Activated CD4-positive, alpha-beta T cell treated with anti-CD3 and anti-CD28 coated beads for 36 hours (primary cell): ENCODE measurements around the gene SPIN1. TPM values are rescaled to one million over a fixed set of nuclear protein-coding genes. Genes with fewer than 3 reads are reported as not detected.
"Not testable (repeated sequence)": the region's sequence is repeated elsewhere in the genome, so short reads cannot be mapped to it uniquely, and the experiment has no call there.

Experiments
- ATAC-seq: fragments of 200-7000 bp; cut with Tn5 transposase; one replicate; pipeline ENCODE4 v1.10.0; 2021; ENCODE audit warnings: mild to moderate bottlenecking, moderate library complexity
- CTCF ChIA-PET: fragments of 350-600 bp; sonication (Branson Sonifier 250); formaldehyde crosslinking; loops from one replicate; lab custom pipeline; 2021; ENCODE audit warnings: antibody characterized with exemption; lab: Charles Lee
- POLR2A ChIA-PET: fragments of 350-600 bp; sonication (Branson Sonifier 250); formaldehyde crosslinking; loops from one replicate; lab custom pipeline; 2021; ENCODE audit warnings: antibody characterized with exemption, inconsistent platforms; lab: Charles Lee
- DNase-seq: peaks from one replicate; pipeline ENCODE4 v3.0.0-alpha.2; 2020
- H3K27ac Mint-ChIP-seq: one replicate; pipeline ENCODE4 v1.8.0; 2021; ENCODE audit warnings: mixed read lengths
- H3K27me3 Mint-ChIP-seq: one replicate; pipeline ENCODE4 v1.8.0; 2021; ENCODE audit warnings: mixed read lengths
- H3K36me3 Mint-ChIP-seq: one replicate; pipeline ENCODE4 v1.8.0; 2021; ENCODE audit warnings: low read depth, mixed read lengths
- H3K4me1 Mint-ChIP-seq: one replicate; pipeline ENCODE4 v1.8.0; 2021; ENCODE audit warnings: mixed read lengths
- H3K4me3 Mint-ChIP-seq: one replicate; pipeline ENCODE4 v1.8.0; 2021; ENCODE audit warnings: mild to moderate bottlenecking, moderate library complexity, mixed read lengths
- H3K9me3 Mint-ChIP-seq: one replicate; pipeline ENCODE4 v1.8.0; 2021; ENCODE audit warnings: low read depth, mixed read lengths
- intact Hi-C, 2 experiments: fragments of 100-400 bp; cut with DNase I in 1 of 2; cut with micrococcal nuclease in 1 of 2; formaldehyde crosslinking; loops; one replicate each; pipeline versions ENCODE4 v1.14.2 to v1.15.1; 2022 to 2024; cut with DNase I, micrococcal nuclease
- total RNA-seq, 2 experiments: library from RNA; stranded (reverse); gene quantifications; one replicate each; pipeline ENCODE4 v1.2.3, GENCODE V29; 2021

Gene SPIN1
- total RNA-seq, 2 experiments from 2014 or later: 17.9 to 22.1 TPM

GRCh38 chr9:88370346-88370745 lies 17.9 kb upstream of the SPIN1 start:
- ATAC-seq: no peak
- Mint-ChIP-seq H3K4me1 (no peaks in the 10 kb centered on the region), H3K27ac (no peak overlapping the region), H3K36me3 (peaks cover 5% of the 10 kb centered on the region), H3K9me3 (peaks cover 14% of the 10 kb centered on the region), H3K4me3 (no peak overlapping the region), H3K27me3 (peaks cover 2% of the 10 kb centered on the region)
- ChIA-PET POLR2A (no interaction called here), CTCF (no interaction called here)
- no peak for DNase-seq
- intact Hi-C loops: no loop called here

- ATAC-seq (no peak), DNase-seq (no peak)
- Mint-ChIP-seq H3K4me1 (no peaks in the 10 kb centered on the region), H3K27ac (no peak overlapping the region), H3K9me3 (peaks cover 10% of the 10 kb centered on the region), H3K27me3 (peaks cover 2% of the 10 kb centered on the region), H3K36me3 (peaks cover 5% of the 10 kb centered on the region), H3K4me3 (no peak overlapping the region)
- ChIA-PET CTCF (interaction anchor here (0.6 to 0.8 kb wide), 3 partner anchors 15 to 89 kb away, joined by 3 read pairs; no protein-coding TSS in a partner anchor), POLR2A (no interaction called here)
- intact Hi-C loops: no loop called here
Measured at GRCh38 chr9:88372103-88372654, 16.1 kb upstream of the SPIN1 start.

- DNase-seq: no peak
- ChIA-PET POLR2A (no interaction called here), CTCF (no interaction called here)
- intact Hi-C loops: no loop called here
- Mint-ChIP-seq H3K36me3 (peaks cover 4% of the 10 kb centered on the region), H3K4me3 (no peak overlapping the region), H3K9me3 (peaks cover 6% of the 10 kb centered on the region), H3K27ac (no peak overlapping the region), H3K27me3 (peaks cover 2% of the 10 kb centered on the region), H3K4me1 (no peaks in the 10 kb centered on the region)
- ATAC-seq: no peak
Measured at GRCh38 chr9:88373045-88373444, 15.2 kb upstream of the SPIN1 start.

GRCh38 chr9:88378317-88378716 lies 9.9 kb upstream of the SPIN1 start:
- DNase-seq (no peak), ATAC-seq (no peak)
- Mint-ChIP-seq H3K4me1 (no peaks in the 10 kb centered on the region), H3K4me3 (no peak overlapping the region), H3K9me3 (peaks cover 2% of the 10 kb centered on the region), H3K36me3 (no peaks in the 10 kb centered on the region), H3K27me3 (peaks cover 2% of the 10 kb centered on the region), H3K27ac (no peak overlapping the region)
- ChIA-PET CTCF (no interaction called here), POLR2A (no interaction called here)
- intact Hi-C loops: no loop called here

- H3K27me3 Mint-ChIP-seq: no peaks in the 10 kb centered on the region
- H3K36me3 Mint-ChIP-seq: no peaks in the 10 kb centered on the region
- H3K4me1 Mint-ChIP-seq: no peaks in the 10 kb centered on the region
- ChIA-PET CTCF (interaction anchor here (0.6 kb wide), 1 partner anchor 401 kb away, joined by 3 read pairs; no protein-coding TSS in a partner anchor), POLR2A (interaction anchor here (0.6 kb wide), 1 partner anchor 901 kb away, joined by 3 read pairs; no protein-coding TSS in a partner anchor)
- H3K9me3 Mint-ChIP-seq: peaks cover 2% of the 10 kb centered on the region
- intact Hi-C loops: no loop called here
- no peak for ATAC-seq
- H3K4me3 Mint-ChIP-seq: no peak overlapping the region
- no peak for DNase-seq
- H3K27ac Mint-ChIP-seq: no peak overlapping the region
Measured at GRCh38 chr9:88379352-88379751, 8.9 kb upstream of the SPIN1 start.

- no peak overlapping the region for H3K4me3 Mint-ChIP-seq
- ATAC-seq: no peak
- H3K36me3 Mint-ChIP-seq: no peaks in the 10 kb centered on the region
- H3K27me3 Mint-ChIP-seq: no peaks in the 10 kb centered on the region
- no peaks in the 10 kb centered on the region for H3K4me1 Mint-ChIP-seq
- intact Hi-C loops: loop anchor here (10.0 kb wide), 2 partner anchors 205 to 275 kb away; no protein-coding TSS in a partner anchor
- ChIA-PET POLR2A (no interaction called here), CTCF (interaction anchor here (0.5 to 0.9 kb wide), 3 partner anchors 14 to 400 kb away, joined by 3 read pairs; no protein-coding TSS in a partner anchor)
- no peak overlapping the region for H3K27ac Mint-ChIP-seq
- peaks cover 2% of the 10 kb centered on the region for H3K9me3 Mint-ChIP-seq
- no peak for DNase-seq
Measured at GRCh38 chr9:88380118-88380517, 8.1 kb upstream of the SPIN1 start.

GRCh38 chr9:88381322-88381721 lies 6.9 kb upstream of the SPIN1 start:
- H3K36me3 Mint-ChIP-seq, H3K27ac Mint-ChIP-seq, H3K4me1 Mint-ChIP-seq, DNase-seq, CTCF ChIA-PET, POLR2A ChIA-PET, H3K9me3 Mint-ChIP-seq, ATAC-seq, H3K4me3 Mint-ChIP-seq, H3K27me3 Mint-ChIP-seq: not testable (repeated sequence)
- intact Hi-C loops: loop anchor here (10.0 kb wide), 2 partner anchors 207 to 277 kb away; no protein-coding TSS in a partner anchor

- POLR2A ChIA-PET: no interaction called here
- CTCF ChIA-PET: no interaction called here
- Mint-ChIP-seq H3K27me3 (no peaks in the 10 kb centered on the region), H3K27ac (no peak overlapping the region), H3K4me3 (no peak overlapping the region), H3K36me3 (no peaks in the 10 kb centered on the region), H3K9me3 (no peaks in the 10 kb centered on the region), H3K4me1 (peaks cover 13% of the 10 kb centered on the region)
- DNase-seq (no peak), ATAC-seq (no peak)
- intact Hi-C loops: loop anchor here (10.0 kb wide), 2 partner anchors 208 to 278 kb away; no protein-coding TSS in a partner anchor
Measured at GRCh38 chr9:88383176-88383575, 5.1 kb upstream of the SPIN1 start.

- H3K36me3 Mint-ChIP-seq, POLR2A ChIA-PET, H3K27me3 Mint-ChIP-seq, CTCF ChIA-PET, DNase-seq, H3K4me3 Mint-ChIP-seq, ATAC-seq, H3K27ac Mint-ChIP-seq, H3K9me3 Mint-ChIP-seq: not testable (repeated sequence)
- H3K4me1 Mint-ChIP-seq: peaks cover 25% of the 10 kb centered on the region
- intact Hi-C loops: loop anchor here (5.0 to 10.0 kb wide), 3 partner anchors 74 to 281 kb away; no protein-coding TSS in a partner anchor
Measured at GRCh38 chr9:88386137-88386536, 2.1 kb upstream of the SPIN1 start.

GRCh38 chr9:88387036-88387551 lies 1.1 kb upstream of the SPIN1 start:
- DNase-seq (peak; percentile 49), ATAC-seq (peak; percentile 24)
- Mint-ChIP-seq H3K36me3 (peaks cover 9% of the 10 kb centered on the region), H3K4me3 (peak overlapping the region; percentile 82), H3K27me3 (no peaks in the 10 kb centered on the region), H3K4me1 (peaks cover 32% of the 10 kb centered on the region), H3K9me3 (no peaks in the 10 kb centered on the region), H3K27ac (peak overlapping the region; percentile 89)
- intact Hi-C loops: loop anchor here (1.0 to 10.0 kb wide), 4 partner anchors 75 to 282 kb away; no protein-coding TSS in a partner anchor
- ChIA-PET POLR2A (no interaction called here), CTCF (interaction anchor here (0.9 to 1.0 kb wide), 2 partner anchors 36 to 413 kb away, joined by 3 read pairs; partner anchors contain the start of gene CDK20)

- ATAC-seq: peak; percentile 8
- peaks cover 11% of the 10 kb centered on the region for H3K36me3 Mint-ChIP-seq
- no peaks in the 10 kb centered on the region for H3K27me3 Mint-ChIP-seq
- ChIA-PET POLR2A (no interaction called here), CTCF (interaction anchor here (0.9 to 1.0 kb wide), 2 partner anchors 35 to 413 kb away, joined by 3 read pairs; partner anchors contain the start of gene CDK20)
- peaks cover 37% of the 10 kb centered on the region for H3K4me1 Mint-ChIP-seq
- H3K27ac Mint-ChIP-seq: peak overlapping the region; percentile 89
- H3K4me3 Mint-ChIP-seq: peak overlapping the region; percentile 82
- DNase-seq: peak; percentile 45
- intact Hi-C loops: loop anchor here (1.0 to 10.0 kb wide), 11 partner anchors 32 to 931 kb away; partner anchors contain the start of genes CDK20 (in 1 of the 2), NXNL2 (in 1 of the 2) and SECISBP2 (in 1 of the 2)
- H3K9me3 Mint-ChIP-seq: no peaks in the 10 kb centered on the region
Measured at GRCh38 chr9:88387552-88388202, 567 bp upstream of the SPIN1 start.
